A673 (cell line): ENCODE results near the gene SLC12A6.
"Not testable (repeated sequence)": the region's sequence is repeated elsewhere in the genome, so short reads cannot be mapped to it uniquely, and the experiment has no call there.

ENCODE experiments used
- EZH2 ChIP-seq: fragments of 200-600 bp; sonication (generic); IDR thresholded peaks from 2 replicates; pipeline ENCODE4 v1.6.1; 2017; ENCODE audit warnings: borderline replicate concordance, low read depth, mild to moderate bottlenecking, mixed read lengths, antibody characterized with exemption, low read length; ENCODE audit not compliant: poor library complexity, severe bottlenecking
- TF ChIP-seq, protein P1 (sequence below): fragments of 300-800, 200-600 bp; sonication (generic); conservative IDR thresholded peaks from 2 replicates; pipeline ENCODE4 v1.5.1; 2017; ENCODE audit warnings: low read depth, mild to moderate bottlenecking, antibody characterized with exemption, low read length, moderate library complexity, mixed read lengths

DNA sequence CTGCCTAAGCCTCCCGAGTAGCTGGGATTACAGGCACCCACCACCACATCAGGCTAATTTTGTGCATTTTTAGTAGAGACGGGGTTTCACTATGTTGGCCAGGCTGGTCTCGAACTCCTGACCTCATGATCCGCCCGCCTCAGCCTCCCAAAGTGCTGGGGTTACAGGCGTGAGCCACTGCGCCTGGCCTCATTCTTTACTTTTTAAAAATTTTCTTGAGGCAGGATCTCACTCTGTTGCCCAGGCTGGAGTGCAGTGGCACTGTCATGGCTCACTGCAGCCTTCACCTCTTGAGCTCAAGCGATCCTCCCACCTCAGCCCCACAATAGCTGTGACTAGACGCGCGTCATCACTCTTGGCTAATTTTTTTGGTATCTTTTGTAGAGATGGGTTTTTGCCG is 15.4 kb upstream of the SLC12A6 start:
- TF ChIP-seq, protein P1, sequence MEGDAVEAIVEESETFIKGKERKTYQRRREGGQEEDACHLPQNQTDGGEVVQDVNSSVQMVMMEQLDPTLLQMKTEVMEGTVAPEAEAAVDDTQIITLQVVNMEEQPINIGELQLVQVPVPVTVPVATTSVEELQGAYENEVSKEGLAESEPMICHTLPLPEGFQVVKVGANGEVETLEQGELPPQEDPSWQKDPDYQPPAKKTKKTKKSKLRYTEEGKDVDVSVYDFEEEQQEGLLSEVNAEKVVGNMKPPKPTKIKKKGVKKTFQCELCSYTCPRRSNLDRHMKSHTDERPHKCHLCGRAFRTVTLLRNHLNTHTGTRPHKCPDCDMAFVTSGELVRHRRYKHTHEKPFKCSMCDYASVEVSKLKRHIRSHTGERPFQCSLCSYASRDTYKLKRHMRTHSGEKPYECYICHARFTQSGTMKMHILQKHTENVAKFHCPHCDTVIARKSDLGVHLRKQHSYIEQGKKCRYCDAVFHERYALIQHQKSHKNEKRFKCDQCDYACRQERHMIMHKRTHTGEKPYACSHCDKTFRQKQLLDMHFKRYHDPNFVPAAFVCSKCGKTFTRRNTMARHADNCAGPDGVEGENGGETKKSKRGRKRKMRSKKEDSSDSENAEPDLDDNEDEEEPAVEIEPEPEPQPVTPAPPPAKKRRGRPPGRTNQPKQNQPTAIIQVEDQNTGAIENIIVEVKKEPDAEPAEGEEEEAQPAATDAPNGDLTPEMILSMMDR: not testable (repeated sequence)
- not testable (repeated sequence) for TF ChIP-seq EZH2
